GM21515 (cell line): ENCODE data around the gene BTN3A1.

Source experiments
- ATAC-seq: cut with Tn5 transposase; IDR thresholded peaks from one replicate; pipeline ENCODE4 v1.9.1; 2021; ENCODE audit not compliant: unreplicated experiment

The BTN3A1 gene

DNA sequence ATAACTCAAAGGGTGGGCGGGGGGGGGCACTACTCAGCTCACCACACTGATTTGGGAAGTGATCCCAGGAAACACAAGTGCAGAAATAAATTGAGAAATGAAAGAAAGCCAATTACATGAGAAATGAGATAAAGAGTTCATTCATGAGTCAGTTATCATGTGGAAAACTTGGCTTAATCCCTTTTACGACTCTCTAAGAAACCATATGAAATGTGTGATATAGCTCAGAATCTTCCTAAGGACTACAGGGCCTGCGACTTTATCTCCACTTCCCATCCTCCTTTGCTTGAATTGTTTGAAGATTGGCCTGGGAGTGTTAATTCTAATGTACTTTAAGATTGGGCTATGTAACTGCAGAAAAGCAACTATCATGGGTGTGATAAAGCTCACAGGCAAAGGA is 22.8 kb upstream of the BTN3A1 start:
- ATAC-seq: no peak

DNA sequence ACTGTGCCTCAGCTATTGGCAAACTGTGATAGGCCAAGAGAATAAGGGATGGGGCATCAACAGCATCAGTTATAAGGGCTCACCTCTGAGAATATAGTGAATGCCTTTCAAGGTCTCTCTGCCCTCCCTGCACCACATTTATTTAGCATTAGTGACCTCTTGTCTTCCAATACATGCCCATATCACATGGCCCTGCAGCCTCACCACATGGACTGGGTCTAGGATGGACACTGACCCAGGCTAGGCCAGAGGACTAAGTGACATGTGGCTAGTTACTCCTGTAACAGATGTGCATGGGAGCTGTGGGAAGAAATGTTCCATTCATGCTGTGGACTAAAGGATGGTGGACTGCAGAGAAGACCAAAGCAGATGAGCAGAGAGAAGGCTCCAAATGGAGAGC is 22.3 kb upstream of the BTN3A1 start:
- no peak for ATAC-seq

DNA sequence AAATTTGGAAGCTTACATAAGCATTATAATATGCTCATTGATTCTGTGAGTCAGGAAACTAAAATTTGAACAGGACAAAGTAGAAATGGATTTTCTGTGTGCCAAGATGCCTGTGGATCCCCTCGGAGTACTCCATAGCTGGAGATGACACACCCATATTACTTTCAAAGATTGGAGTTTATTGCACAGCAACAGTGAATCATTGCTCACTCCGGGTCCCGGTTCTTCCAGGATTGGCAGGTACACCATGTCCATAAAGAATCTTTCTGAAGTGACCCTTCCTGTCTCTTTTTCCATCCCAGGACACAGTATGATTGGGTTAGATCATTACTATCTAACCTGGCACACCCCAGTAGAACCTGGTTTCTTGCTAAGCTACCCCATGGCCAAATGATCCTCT is 21.8 kb upstream of the BTN3A1 start:
- ATAC-seq: no peak

DNA sequence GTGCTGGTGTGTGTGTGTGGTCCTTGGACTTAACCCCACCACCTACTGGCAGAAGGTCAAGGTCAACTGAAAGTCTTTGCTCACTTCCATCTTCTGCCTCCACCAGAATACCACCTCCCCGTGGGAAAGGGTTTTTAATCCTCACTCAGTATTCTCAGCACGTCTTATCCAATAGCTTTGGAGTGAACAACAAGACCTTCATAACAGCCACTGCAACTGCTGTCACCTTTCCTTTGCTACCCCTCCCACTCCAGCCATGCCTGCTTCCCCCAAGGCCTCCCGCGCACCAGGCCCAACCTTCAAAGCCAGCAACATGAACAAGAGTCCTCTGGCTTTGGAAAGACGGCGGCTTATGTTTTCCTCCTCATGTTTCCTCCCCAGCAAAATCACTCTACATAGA is 20.0 kb upstream of the BTN3A1 start:
- ATAC-seq: no peak

DNA sequence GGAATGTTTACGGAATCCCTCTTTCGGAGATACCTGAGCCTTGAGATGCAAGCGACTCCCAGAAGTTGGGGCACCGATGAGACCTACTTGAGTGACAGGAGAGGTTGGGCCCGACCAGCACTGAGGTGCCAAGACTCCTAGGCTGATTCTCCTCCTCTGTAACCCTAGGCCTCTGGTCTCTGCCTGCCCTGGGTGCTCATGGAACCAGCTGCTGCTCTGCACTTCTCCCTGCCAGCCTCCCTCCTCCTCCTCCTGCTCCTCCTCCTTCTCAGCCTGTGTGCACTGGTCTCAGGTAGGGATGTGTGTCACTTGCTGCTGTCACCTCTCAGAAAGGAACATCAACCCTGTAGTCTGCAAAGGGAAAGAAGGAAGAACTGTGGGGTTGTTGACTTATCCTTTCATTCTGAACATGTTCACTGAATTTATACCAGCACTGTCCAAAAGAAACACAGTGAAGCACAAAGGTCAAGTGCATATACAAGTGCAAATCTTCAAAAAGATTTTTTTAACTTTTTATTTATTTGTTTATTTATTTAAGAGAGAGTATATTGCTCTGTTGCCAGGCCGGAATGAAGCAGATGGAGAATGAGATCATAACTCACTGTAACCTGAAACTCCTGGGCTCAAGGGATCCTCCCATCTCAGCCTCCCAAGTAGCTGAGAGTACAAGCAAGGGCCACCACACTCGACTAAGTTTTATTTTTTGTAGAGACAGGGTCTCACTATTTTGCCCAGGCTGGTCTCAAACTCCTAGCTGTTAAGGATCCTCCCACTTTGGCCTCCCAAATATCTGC is 18.3 kb upstream of the BTN3A1 start:
- no peak for ATAC-seq

DNA sequence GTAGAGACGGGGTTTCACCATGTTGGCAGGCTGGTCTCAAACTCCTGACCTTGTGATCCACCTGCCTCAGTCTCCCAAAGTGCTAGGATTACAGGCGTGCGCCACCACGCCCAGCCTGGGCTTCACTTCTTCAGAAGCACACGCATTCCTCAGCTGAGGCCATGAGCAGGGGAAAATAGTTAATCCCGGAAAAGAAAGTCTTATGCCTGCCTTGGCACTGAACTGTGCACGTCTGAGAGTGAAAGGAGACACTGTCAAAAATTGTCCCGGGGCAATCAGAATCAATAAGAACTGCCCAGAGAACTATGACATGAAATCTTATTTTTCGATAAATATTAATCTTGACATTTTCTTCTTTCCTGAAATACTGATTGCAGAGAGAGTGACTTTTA is 16.3 kb upstream of the BTN3A1 start:
- ATAC-seq: no peak

DNA sequence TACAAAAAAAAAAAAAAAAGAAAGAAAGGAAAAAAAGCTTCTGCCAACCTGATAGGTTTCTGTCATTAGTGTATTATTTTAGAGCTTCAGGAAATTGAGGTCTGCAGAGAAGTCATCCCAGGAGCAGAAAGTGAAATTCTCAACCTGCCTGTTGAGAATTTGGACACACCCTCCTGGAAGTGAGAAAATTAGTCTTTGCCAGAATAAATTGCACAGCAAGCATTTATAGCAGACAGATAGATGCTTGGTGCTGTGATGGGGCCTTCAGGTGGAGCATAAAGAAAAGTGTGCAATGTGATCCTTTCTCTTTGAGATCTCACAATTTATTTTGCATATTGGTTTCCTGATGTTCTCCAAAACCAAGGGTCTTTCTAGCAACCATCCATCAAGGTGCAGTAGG is 14.5 kb upstream of the BTN3A1 start:
- ATAC-seq: no peak

DNA sequence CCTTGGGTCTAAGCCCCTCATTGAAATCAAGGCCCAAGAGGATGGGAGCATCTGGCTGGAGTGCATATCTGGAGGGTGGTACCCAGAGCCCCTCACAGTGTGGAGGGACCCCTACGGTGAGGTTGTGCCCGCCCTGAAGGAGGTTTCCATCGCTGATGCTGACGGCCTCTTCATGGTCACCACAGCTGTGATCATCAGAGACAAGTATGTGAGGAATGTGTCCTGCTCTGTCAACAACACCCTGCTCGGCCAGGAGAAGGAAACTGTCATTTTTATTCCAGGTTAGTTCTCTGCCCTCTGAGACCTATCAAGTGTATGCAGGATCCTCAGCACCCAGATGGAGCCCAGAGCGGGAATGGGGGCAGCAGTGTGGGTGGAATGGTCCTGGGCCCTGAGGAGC is 14.1 kb upstream of the BTN3A1 start:
- no peak for ATAC-seq

DNA sequence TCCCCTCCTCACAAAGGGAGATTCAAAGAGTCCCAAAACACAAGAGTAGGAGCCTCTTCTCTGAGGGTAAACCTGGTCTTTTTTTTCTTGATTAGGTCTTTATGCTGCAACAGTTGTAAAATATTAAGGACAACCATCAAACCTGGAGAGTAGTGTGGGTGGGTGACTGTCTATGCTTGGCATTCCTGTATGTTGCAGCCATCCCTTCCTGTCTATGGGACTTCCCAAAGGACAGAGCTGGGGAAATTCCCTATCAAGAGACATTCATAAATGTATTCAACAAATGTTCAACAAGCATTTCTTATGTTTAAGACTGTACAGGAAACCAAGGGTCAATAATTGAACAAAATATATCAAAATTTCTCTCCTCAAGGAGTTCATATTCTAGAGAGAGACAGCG is 13.6 kb upstream of the BTN3A1 start:
- no peak for ATAC-seq

DNA sequence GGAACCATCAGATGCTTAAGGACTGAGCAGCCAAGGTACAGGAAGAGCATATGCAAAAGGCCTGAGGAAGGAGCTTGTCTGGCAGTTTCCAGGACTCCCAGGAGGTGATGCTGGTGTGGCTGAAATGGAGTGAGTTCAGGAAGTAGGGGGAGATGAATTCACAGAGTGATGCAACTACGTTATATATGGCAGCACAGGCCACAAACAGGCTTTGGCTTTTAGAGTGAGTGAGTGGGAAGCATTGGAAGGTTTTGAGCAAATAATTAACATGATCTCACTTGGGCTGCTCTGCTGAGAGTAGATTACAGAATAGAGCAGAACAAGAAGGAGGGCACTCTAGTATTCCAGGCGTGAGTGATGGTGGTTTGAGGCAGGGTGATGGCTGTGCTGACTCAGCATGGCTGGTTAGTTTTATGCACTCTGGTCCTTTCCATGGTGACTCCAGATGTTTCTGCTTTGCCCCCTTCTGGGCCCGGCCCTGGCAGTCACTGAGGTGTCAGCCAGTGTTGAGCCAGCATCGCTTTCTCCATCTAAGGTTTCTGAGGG is 12.7 kb upstream of the BTN3A1 start:
- ATAC-seq: no peak

DNA sequence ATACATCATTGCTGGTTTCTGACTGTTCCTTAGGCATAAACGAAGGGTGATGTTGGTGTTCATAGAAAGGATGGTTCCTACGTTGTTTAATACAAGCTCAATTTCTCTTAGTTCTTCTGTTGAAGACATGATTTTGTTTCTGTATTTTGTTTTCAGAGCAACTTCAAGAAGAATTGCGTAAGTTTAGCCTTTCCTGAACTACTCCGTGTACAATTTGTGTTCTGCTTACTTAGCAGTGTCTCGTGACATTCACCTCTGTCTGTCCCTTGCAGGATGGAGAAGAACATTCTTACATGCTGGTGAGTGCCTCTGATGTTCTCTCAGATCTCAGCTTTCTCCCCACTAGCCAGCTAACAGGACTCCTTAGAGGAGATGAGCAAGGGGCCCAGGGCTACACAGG is 11.5 kb upstream of the BTN3A1 start:
- ATAC-seq: no peak

DNA sequence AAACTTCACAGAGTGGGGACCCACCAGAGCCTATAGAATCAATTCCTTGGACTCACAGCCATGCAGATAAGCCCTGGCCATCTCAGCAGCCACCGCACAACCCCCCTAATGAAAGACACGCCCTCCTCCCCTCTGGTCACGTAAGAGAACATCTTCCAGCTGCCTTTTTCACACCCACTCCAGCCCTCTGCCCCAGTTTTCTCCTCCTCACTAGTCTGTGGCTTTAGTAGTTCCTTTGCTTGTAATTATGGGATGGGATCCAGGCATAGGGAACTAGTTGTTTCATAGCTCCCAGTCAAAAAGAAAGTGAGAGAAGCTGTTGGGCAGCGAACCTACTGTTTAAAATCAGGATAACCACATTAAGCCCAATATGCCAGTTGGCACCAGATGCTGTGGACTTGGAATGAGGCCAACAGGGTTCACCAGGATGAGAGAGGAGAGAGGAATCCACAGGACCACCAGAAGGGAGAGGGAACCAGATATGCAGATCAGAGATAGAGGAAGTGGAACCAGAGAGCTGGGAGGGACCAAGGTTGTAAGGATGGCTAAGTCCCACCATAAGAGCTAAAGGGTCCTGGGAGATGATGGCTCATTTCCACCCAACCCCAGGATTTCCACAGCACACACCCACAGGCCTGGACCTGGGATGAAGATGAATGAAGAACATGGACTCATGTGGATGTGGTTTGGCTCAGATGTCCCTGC is 9.0 kb upstream of the BTN3A1 start:
- ATAC-seq: no peak

DNA sequence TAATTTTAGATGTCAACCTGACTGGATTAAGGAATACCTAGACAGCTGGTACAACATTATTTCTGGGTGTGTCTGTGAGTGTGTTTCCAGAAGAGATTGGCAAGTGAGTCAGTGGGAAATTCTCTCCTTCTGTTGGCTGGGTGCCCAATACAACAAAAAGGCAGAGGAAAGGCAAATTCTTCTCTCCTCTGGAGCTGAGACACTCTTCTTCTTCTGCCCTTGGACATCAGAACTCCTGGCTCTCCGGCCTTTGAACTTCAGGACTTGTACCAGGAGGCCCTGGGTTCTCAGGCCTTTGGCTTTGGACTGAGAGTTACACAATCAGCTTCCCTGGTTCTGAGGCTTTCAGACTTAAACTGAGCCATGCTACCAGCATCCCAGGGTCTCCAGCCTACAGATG is 7.8 kb upstream of the BTN3A1 start:
- no peak for ATAC-seq

DNA sequence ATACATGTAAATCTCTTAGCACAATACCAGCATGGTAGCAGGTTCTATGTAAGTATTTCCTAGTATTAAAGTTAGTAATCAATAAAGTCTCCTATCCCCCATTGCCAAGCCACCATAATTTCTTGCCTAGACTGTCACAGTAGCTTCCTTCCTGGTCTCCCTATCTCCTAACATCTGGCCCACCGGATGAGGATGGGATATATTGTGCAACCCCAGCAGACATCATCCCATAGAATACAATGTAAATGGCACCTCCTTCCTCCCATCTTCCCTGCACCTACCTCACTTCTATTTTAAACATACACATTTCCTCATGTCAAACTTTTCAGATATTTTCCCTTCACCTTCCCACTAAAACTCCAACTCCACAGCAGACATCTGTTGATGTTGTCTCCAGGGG is 3.5 kb upstream of the BTN3A1 start:
- ATAC-seq: no peak

DNA sequence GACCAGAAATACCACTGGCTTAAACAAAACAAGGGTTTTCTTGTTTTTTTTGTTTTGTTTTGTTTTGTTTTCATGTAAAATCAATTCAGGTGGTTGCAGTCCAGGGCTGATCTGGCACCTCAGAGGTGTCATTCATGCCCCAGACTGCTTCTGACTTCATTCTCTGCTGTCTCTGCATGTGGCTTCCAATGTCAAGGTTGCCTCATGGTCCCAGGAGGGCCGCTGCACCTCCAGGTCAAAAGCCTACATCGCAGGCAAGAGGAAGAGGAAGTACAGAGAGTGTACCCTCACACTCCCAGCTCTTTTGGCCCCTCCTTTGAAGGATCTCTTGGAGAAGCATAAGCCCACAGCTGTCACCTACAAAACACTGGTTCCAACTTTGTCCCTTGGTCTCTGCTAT is 1.4 kb upstream of the BTN3A1 start:
- ATAC-seq: no peak

DNA sequence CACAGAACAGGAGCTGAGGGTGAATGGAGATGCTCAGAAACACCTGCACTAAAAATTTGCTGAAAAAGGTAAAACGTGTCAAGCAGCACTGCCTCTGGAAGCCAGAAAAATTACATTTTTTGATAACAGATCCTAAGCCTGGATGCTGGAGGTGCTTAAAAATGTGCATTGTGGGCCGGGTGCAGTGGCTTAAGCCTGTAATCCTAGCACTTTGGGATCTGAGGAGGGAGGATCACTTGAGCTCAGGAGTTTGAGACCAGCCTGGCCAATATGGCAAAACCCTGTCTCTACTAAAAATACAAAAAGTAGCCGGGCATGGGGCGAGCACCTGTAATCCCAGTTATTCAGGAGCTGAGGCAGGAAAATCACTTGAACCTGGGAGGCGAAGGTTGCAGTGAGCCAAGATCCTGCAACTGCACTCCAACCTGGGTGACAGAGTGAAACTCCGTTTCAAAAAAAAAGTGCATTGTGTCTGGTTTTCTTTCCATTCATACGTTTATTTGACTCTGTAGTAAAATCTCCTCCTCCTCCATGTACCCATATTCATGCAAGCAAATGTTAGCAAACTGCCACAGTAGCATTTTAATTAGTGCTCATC is 587 bp upstream of the BTN3A1 start:
- no peak for ATAC-seq

DNA sequence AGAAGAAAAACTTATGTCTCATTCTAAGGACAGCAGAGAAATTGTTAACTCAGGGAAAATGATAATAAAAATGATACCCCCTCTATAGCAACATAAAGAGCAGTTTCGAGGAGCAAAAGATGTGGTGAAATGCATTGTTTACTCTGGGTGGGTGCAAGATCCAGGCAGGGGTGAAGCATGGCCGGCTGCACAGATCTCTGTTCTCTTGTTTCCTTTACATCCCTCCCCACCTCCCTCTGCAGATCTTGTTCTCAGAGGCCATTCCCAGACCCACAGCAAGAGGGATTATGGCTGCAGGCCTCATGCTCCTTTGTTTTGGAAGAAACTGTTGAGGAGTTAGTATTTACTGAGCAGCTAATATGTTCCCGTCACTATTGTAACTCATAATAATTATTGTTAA is 1.8 kb downstream of the BTN3A1 start:
- ATAC-seq: no peak

DNA sequence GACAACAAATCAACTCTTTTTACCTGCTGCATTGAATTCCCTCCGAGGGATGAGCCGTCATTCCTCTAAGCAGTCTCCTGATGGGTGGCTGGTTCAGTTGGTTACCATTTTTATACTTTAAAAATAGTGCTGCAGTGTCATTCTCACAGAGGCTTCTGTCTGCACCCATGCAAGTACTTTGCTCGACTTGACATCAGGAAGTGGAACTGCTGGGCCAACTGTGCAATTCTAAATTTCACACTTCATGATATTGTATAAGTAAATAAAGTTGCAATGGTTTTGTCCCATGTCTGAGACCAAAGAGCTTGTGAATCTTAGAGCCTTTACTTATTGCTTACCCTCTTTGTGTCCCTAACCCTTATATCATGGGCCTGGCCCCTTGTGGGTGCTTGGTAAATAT is 2.5 kb downstream of the BTN3A1 start:
- ATAC-seq: no peak

DNA sequence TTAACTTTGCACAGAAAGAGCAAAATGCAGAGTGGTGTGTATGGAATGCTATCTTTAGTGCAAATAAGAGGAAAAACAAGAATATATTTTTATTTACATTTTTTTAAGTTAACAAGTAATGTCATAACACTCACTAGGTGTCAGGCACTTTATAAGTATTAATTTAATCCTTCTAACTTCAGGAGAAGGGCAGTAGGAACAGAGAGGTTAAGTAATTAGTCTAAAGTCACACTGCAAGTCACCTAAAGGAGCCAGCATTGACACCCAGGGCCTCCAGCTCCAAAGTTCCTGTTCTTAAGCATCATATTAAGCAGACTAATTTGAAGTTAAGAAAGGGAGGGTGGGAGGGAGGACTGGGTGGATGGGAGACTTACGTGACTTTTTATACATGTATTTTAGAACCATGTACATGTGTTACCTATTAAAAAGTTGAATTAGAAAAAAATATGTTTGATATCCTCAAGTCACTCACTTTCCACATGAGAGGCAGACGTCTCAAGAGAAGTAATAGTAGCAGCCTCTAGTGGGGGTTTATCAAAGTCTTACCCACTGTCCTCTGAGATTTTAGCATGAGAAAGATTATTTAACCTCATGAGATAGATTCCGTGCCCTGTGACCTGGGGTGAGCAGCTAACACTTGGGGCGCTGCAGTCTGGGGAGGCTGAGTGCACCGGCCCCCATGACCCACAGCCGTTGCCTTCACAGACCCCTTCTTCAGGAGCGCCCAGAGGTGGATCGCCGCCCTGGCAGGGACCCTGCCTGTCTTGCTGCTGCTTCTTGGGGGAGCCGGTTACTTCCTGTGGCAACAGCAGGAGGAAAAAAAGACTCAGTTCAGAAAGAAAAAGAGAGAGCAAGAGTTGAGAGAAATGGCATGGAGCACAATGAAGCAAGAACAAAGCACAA is 7.0 kb downstream of the BTN3A1 start:
- no peak for ATAC-seq

DNA sequence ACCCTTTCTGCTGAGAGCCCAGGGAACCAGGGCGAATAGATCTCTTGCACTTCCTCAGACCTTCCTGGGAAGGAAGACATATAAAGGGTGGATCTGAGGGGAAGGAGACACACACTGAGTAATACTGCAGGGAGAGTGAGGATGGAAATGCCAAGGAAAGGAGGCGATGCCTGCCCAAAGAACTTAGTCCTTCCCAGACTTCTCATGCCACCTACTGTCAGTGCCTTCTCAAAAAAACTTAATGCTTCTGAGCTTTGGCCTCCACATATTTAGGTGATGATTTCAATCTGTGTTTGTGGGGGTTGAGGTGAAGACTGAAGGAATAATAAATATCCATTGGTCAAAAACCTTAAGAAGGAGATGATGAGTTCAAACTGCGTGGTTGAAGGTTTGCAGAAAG is 9.7 kb downstream of the BTN3A1 start:
- ATAC-seq: no peak

DNA sequence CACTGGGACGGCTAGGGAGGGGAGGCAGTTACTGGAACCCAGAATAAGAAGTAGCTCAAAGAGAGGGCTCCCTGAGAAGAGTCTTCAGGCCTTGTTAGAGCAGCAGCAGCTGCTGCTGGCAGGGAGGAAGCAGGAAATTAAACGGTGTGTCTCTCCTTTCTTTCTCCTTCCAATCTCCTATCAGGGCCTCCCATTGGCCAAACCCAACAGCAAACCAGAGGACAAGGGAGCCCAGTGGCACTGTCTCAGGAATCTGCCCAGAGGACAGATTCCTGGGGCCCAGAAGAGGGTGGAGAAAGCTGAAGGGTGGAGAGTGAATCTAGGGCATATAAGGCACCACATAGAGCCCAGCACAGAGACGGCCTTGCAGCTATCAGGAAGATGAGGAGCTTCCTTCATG is 10.2 kb downstream of the BTN3A1 start:
- no peak for ATAC-seq
